Nephron (organoid): ENCODE data around the gene SLC29A2.

Experiments used
- H3K27ac Mint-ChIP-seq, 3 experiments: 2 replicates each; pipeline ENCODE4 v1.8.0; 2020; ENCODE audit warnings: mixed read lengths in 3 of 3, mild to moderate bottlenecking in 2 of 3, moderate library complexity in 1 of 3
- H3K27me3 Mint-ChIP-seq: 2 replicates; pipeline ENCODE4 v1.8.0; 2021; ENCODE audit warnings: low read depth, mild to moderate bottlenecking, moderate library complexity, mixed read lengths
- H3K36me3 Mint-ChIP-seq: 2 replicates; pipeline ENCODE4 v1.8.0; 2020; ENCODE audit warnings: low read depth, mixed read lengths
- H3K4me1 Mint-ChIP-seq: 2 replicates; pipeline ENCODE4 v1.8.0; 2020; ENCODE audit warnings: mixed read lengths
- H3K4me3 Mint-ChIP-seq, 3 experiments: 2 replicates each; pipeline ENCODE4 v1.8.0; 2020; ENCODE audit warnings: mild to moderate bottlenecking in 3 of 3, mixed read lengths in 3 of 3, moderate library complexity in 2 of 3
- H3K9me3 Mint-ChIP-seq: 2 replicates; pipeline ENCODE4 v1.8.0; 2020; ENCODE audit warnings: mixed read lengths
- CTCF ChIP-seq, 3 experiments: fragments of 200-600 bp; sonication (generic); IDR thresholded peaks; one replicate each; pipeline ENCODE4 v1.5.0; 2021; ENCODE audit warnings: antibody characterized with exemption in 3 of 3; ENCODE audit not compliant: unreplicated experiment in 3 of 3

SLC29A2 gene

DNA sequence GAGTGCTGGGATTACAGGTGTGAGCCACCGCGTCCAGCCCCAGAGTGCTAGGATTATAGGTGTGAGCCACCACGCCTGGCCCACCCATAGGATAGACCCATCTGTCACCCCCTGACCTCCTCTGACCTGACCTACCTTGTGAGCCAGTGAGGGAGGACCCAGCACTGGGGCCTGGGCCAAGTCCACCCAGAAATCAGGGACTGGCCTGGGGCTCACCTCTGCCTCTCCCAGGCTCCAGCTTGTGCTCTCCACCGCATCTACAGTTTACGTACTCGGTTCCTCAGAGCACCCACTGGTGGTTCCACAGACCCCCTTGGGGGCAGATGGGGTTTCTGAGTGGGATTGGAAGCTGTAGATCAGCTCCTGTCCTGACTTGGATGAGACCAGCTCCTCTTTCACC is 6.4 kb downstream of the SLC29A2 start:
- Mint-ChIP-seq H3K4me1 (peaks cover 13% of the 10 kb centered on the region), H3K36me3 (peaks cover 18% of the 10 kb centered on the region), H3K9me3 (no peaks in the 10 kb centered on the region), H3K27ac (no peak overlapping the region), H3K27me3 (no peaks in the 10 kb centered on the region), H3K4me3 (no peak overlapping the region)
- no peak for TF ChIP-seq CTCF (IDR thresholded peaks at IDR 0.05; ENCODE audit: unreplicated experiment in 3 of 3)

- Mint-ChIP-seq H3K9me3 (no peaks in the 10 kb centered on the region), H3K4me1 (peaks cover 5% of the 10 kb centered on the region), H3K36me3 (peaks cover 14% of the 10 kb centered on the region), H3K27me3 (no peaks in the 10 kb centered on the region), H3K27ac (no peak overlapping the region), H3K4me3 (no peak overlapping the region)
- TF ChIP-seq CTCF (IDR thresholded peaks at IDR 0.05; ENCODE audit: unreplicated experiment in 3 of 3), result peak; percentile 49 to 62 (median 57)
These were observed 7.6 kb downstream of the SLC29A2 start for GRCh38 chr11:66363805-66364535.

DNA sequence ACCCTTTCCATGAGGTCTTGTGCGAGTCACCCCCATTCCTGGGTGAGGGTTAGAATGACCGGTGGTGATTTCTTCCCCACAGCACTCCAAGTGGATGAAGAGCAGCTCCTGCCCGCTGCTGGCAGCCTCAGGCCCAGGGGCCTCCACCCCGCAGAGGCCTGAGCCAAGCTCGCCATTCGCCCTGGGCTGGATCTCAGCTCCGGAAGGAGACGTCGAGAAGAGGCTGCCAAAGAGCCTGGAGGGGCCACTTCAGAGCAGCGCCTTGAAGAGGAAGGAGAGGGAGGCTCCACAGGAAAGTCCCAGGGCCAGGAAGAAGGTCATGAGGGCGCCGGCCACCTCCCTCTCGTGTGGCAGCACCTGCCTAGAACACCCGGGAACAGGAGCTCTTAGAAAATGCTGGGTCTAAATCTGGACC is 8.4 kb downstream of the SLC29A2 start:
- Mint-ChIP-seq H3K9me3 (no peaks in the 10 kb centered on the region), H3K27ac (no peak overlapping the region), H3K4me3 (no peak overlapping the region), H3K4me1 (peaks cover 5% of the 10 kb centered on the region), H3K36me3 (peaks cover 17% of the 10 kb centered on the region), H3K27me3 (no peaks in the 10 kb centered on the region)
- no peak for TF ChIP-seq CTCF (IDR thresholded peaks at IDR 0.05; ENCODE audit: unreplicated experiment in 3 of 3)

GRCh38 chr11:66362481-66363147 is 8.9 kb downstream of the SLC29A2 start:
- no peak overlapping the region for H3K4me3 Mint-ChIP-seq
- TF ChIP-seq CTCF (IDR thresholded peaks at IDR 0.05; ENCODE audit: unreplicated experiment in 3 of 3), result no peak
- peaks cover 13% of the 10 kb centered on the region for H3K36me3 Mint-ChIP-seq
- no peaks in the 10 kb centered on the region for H3K27me3 Mint-ChIP-seq
- H3K4me1 Mint-ChIP-seq, result peaks cover 5% of the 10 kb centered on the region
- H3K27ac Mint-ChIP-seq, result no peak overlapping the region
- H3K9me3 Mint-ChIP-seq, result no peaks in the 10 kb centered on the region

DNA sequence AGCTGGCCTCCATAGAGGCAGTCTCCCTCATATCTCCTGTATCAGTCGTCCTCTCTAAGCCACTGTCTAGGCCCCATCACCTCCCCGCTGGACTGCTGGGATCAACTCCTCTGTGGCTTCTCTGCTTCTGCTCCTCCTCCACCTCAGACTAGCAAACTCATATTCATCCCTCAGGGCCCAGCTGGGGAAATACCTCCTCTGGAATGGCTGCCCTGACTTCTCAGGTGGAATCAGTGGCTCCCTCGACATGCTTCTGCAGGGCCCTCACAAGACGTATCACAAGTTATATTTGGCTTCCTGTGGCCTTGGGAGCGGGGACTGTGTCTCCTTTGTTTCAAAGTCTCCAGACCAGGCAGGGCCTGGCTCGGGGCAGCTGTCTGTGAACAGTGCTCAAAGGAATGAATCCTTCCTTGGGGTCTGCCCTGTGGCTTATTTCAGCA is 10.0 kb downstream of the SLC29A2 start:
- no peak for TF ChIP-seq CTCF (IDR thresholded peaks at IDR 0.05; ENCODE audit: unreplicated experiment in 3 of 3)
- Mint-ChIP-seq H3K36me3 (peaks cover 13% of the 10 kb centered on the region), H3K27ac (peak overlapping the region in 1 of 3 experiments; percentile 22), H3K9me3 (no peaks in the 10 kb centered on the region), H3K4me3 (no peak overlapping the region), H3K27me3 (no peaks in the 10 kb centered on the region), H3K4me1 (peaks cover 5% of the 10 kb centered on the region)
